ENCODE data around the gene TCERG1L. TPM values are rescaled to one million over a fixed set of nuclear protein-coding genes. Genes with fewer than 3 reads are reported as not detected.

Gene TCERG1L
- total and polyA plus RNA-seq, 11 donors, result 0.11 to 0.25 TPM; not detected in 9

- intact Hi-C loops (cut with DNase I), result no loop called here
- no peak for TF ChIP-seq POLR2A (IDR thresholded peaks at IDR 0.05)
- no peak for TF ChIP-seq CTCF (IDR thresholded peaks at IDR 0.05)
Observed at GRCh38 chr10:131068760-131069159, 242.8 kb downstream of the TCERG1L start.

GRCh38 chr10:131068311-131068710, 243.2 kb downstream of the TCERG1L start:
- TF ChIP-seq POLR2A (IDR thresholded peaks at IDR 0.05), result no peak
- TF ChIP-seq CTCF (IDR thresholded peaks at IDR 0.05), result no peak
- DNase-seq (no peak), ATAC-seq (no peak)
- Histone ChIP-seq H3K4me1 (no peaks in the 10 kb centered on the region), H3K36me3 (no peaks in the 10 kb centered on the region), H3K4me3 (no peak overlapping the region), H3K27ac (no peak overlapping the region), H3K27me3 (peaks cover 0 to 32% (median 0%) of the 10 kb centered on the region in 9 donors), H3K9me3 (no peaks in the 10 kb centered on the region)
- intact Hi-C loops (cut with DNase I), result no loop called here
- 89 to 93% (median 91%) methylated on average over 16 of the region's 16 CpGs for WGBS, 4 donors

More at GRCh38 chr10:131068760-131069159, 242.8 kb downstream of the TCERG1L start:
- Histone ChIP-seq H3K4me1 (no peaks in the 10 kb centered on the region), H3K36me3 (no peaks in the 10 kb centered on the region), H3K27me3 (peaks cover 0 to 27% (median 0%) of the 10 kb centered on the region in 9 donors), H3K4me3 (no peak overlapping the region), H3K27ac (no peak overlapping the region), H3K9me3 (no peaks in the 10 kb centered on the region)
- no peak for DNase-seq
- 38 to 52% (median 43%) methylated on average over 6 of the region's 6 CpGs for WGBS, 4 donors
- no peak for ATAC-seq

DNA sequence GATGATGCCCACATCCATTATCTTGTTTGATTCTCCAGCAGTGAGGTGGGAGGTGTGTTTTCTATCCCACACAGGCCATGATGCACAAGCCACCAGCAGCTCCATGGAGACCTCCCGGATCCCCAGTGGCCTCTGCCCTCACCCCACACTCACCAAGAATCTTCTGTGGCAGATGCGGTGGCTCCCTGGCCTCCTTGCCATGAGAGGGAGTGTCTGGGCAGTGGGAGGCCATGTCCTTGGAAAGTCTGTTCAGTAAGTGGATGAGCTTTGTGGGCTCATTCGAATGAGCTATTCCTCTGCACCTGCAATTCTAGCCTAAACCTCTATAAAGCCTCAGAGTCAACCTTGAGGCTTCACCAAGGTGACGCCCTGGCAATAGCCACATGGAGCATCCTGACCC, 243.8 kb downstream of the TCERG1L start:
- Histone ChIP-seq H3K9me3 (no peaks in the 10 kb centered on the region), H3K27me3 (peaks cover 0 to 34% (median 2%) of the 10 kb centered on the region in 9 donors), H3K27ac (no peak overlapping the region), H3K4me3 (no peak overlapping the region), H3K4me1 (no peaks in the 10 kb centered on the region), H3K36me3 (no peaks in the 10 kb centered on the region)
- 85 to 94% (median 87%) methylated on average over 4 of the region's 4 CpGs for WGBS, 4 donors
- DNase-seq (no peak), ATAC-seq (no peak)
- intact Hi-C loops (cut with DNase I), result no loop called here
- TF ChIP-seq CTCF (IDR thresholded peaks at IDR 0.05) (no peak), POLR2A (IDR thresholded peaks at IDR 0.05) (no peak)

DNA sequence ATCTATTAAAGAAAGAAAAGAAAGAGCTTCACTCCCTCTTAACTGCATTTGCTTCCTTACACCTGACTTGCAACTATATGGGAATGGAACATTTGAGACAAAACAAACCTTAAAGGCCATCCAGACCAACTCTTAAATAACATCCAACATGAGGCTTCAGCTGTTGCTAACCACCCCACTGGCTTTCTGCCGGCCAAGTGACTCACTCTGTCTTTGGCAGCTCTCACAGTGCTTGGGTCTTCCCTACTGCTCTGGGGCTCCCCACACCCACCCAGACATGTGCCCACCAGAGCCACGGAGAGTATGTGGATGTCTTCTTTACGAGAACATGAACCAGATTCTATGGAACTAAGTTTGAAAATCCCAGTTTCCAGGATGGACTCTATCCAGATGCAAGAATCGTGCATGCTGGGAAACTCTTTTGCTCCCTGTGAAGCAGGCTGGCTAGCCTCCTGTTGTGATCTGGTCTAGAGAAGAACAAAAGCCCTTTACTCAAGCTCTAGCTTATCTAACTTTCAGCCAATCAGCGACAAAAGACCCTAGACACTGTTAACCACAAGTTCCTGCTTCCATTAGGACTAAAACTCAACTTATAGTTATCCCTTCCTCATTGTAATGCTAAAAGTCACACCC, 245.7 kb downstream of the TCERG1L start:
- Histone ChIP-seq H3K4me1 (no peaks in the 10 kb centered on the region), H3K27me3 (peaks cover 0 to 51% (median 4%) of the 10 kb centered on the region in 9 donors), H3K4me3 (no peak overlapping the region), H3K27ac (no peak overlapping the region), H3K36me3 (no peaks in the 10 kb centered on the region), H3K9me3 (no peaks in the 10 kb centered on the region)
- intact Hi-C loops (cut with DNase I), result no loop called here
- no peak for TF ChIP-seq POLR2A (IDR thresholded peaks at IDR 0.05)
- TF ChIP-seq CTCF (IDR thresholded peaks at IDR 0.05), result no peak
- WGBS, 4 donors, result 36 to 53% (median 47%) methylated on average over 5 of the region's 5 CpGs
- ATAC-seq (peak in 2 of 4 donors; percentile 61 to 80), DNase-seq (peak in 2 of 5 donors; percentile 48)
